Right atrium auricular region (tissue), 2 donors: ENCODE data around the gene SOWAHC. TPM values are rescaled to one million over a fixed set of nuclear protein-coding genes. Genes with fewer than 3 reads are reported as not detected.

Experiments
- DNase-seq: peaks from one replicate; pipeline ENCODE4 v3.0.0-alpha.2; 2019; ENCODE audit warnings: low spot score
- H3K27ac ChIP-seq, 2 donors: fragments of 200-600 bp; sonication (generic); 1 replicate in 1 of 2; 2 replicates in 1 of 2; pipeline ENCODE4 v1.5.1; 2016 to 2019
- H3K27me3 ChIP-seq, 2 donors: fragments of 200-600 bp; sonication (generic); one replicate each; pipeline versions ENCODE4 v1.5.1 to v1.6.0; 2017 to 2019
- H3K36me3 ChIP-seq: fragments of 200-600 bp; sonication (generic); one replicate; pipeline ENCODE4 v1.5.1; 2016
- H3K4me1 ChIP-seq, 2 donors: fragments of 200-600 bp; sonication (generic); one replicate each; pipeline versions ENCODE4 v1.5.1 to v1.6.0; 2017 to 2019
- H3K4me3 ChIP-seq, 2 donors: fragments of 200-600 bp; sonication (generic); 1 replicate in 1 of 2; 2 replicates in 1 of 2; pipeline ENCODE4 v1.5.1; 2017 to 2019; ENCODE audit warnings: mild to moderate bottlenecking in 1 of 2, moderate library complexity in 1 of 2
- H3K9me3 ChIP-seq, 2 donors: fragments of 200-600 bp; sonication (generic); one replicate each; pipeline ENCODE4 v1.5.1; 2019
- total RNA-seq, 2 donors: library from RNA; depleted of rRNA; stranded (reverse); fragments of >200 nt; gene quantifications; one replicate each; pipeline ENCODE4 v1.1.0, GENCODE V29; 2016
- TF ChIP-seq, protein P1 (sequence below), 2 donors: fragments of 200-600 bp; sonication (generic); IDR thresholded peaks; one replicate each; pipeline ENCODE4 v1.5.1; 2019; ENCODE audit warnings: antibody characterized with exemption in 2 of 2

Gene SOWAHC
- total RNA-seq, 2 donors from 2014 or later: 3.0 to 5.3 TPM

DNA sequence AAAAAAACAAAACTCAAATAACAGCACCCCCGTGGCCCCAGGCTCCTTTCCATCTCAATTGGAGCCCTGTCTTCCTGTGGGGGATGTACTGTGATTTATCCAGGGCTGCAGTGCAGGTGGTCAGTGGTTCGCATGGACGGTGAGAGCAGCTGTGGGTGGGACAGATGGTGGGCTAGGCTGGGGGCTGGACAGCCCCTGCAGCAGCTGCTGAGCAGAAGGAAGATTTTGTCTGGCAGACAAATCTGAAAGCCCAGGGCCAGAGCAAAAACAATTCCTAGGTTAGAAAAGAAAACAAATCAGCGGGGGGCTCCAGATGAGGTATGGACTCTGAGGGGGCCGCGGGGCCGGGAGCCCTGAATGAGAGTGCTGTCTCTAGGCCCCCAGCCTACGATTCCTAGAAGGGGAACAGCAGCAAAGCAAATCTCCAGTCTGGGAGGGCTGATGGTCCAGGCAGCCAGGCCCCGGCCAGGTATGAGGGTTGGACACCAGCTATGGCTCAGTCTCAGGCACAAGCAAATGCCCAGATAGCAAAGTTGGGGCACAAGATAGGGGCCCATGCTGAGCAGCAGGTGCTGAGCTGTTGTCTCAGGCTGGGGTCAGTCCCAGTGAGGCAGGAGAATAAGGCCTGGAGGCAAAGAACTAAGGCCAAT is 45.4 kb downstream of the SOWAHC start:
- Histone ChIP-seq H3K4me1 (peaks cover 0 to 14% of the 10 kb centered on the region in 2 donors), H3K36me3 (no peaks in the 10 kb centered on the region), H3K9me3 (no peaks in the 10 kb centered on the region), H3K27me3 (no peaks in the 10 kb centered on the region), H3K4me3 (no peak overlapping the region), H3K27ac (no peak overlapping the region)
- no peak for DNase-seq
- TF ChIP-seq, protein P1, sequence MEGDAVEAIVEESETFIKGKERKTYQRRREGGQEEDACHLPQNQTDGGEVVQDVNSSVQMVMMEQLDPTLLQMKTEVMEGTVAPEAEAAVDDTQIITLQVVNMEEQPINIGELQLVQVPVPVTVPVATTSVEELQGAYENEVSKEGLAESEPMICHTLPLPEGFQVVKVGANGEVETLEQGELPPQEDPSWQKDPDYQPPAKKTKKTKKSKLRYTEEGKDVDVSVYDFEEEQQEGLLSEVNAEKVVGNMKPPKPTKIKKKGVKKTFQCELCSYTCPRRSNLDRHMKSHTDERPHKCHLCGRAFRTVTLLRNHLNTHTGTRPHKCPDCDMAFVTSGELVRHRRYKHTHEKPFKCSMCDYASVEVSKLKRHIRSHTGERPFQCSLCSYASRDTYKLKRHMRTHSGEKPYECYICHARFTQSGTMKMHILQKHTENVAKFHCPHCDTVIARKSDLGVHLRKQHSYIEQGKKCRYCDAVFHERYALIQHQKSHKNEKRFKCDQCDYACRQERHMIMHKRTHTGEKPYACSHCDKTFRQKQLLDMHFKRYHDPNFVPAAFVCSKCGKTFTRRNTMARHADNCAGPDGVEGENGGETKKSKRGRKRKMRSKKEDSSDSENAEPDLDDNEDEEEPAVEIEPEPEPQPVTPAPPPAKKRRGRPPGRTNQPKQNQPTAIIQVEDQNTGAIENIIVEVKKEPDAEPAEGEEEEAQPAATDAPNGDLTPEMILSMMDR (IDR thresholded peaks at IDR 0.05): no peak

DNA sequence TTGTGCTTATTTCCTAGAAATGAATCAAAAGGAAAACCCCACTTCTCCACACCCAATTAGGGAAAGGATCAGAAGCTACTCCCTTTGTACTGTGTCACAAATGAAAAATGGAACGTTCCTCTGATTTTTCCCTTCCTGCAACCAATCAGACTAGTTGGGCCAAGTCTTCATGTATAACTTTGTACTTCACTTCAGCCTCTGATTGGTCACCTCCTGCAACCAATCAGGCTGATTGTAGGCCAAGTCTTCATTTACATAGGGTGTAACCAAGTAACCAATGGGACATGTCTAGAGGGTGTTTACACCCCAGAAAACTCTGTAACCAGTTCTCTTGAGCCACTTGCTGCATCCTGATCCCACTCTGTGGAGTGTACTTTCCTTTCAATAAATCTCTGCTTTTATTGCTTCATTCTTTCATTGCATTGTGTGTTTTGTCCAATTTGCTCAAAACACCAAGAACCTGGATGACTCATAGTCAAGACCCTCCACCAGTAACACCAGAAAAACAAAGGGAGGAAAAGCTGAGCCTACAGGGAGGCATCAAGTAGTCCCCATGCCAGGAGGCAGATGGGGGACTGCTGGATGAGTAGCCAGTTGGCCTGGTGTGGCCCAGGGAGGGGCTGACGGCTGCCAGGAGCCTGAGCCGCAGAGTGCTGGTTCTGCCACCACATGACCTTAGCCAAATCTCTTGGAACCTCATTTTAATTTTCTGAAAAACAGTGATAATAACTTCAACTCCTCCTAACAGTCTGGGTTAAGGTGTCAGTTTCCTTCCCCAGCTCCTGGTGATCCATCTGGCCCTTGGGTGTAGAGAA is 46.1 kb downstream of the SOWAHC start:
- peaks cover 0 to 14% of the 10 kb centered on the region in 2 donors for H3K4me1 ChIP-seq
- no peaks in the 10 kb centered on the region for H3K9me3 ChIP-seq
- H3K27ac ChIP-seq: no peak overlapping the region
- no peaks in the 10 kb centered on the region for H3K36me3 ChIP-seq
- H3K27me3 ChIP-seq: no peaks in the 10 kb centered on the region
- no peak for DNase-seq
- H3K4me3 ChIP-seq: no peak overlapping the region
- TF ChIP-seq, protein P1 (IDR thresholded peaks at IDR 0.05): no peak

DNA sequence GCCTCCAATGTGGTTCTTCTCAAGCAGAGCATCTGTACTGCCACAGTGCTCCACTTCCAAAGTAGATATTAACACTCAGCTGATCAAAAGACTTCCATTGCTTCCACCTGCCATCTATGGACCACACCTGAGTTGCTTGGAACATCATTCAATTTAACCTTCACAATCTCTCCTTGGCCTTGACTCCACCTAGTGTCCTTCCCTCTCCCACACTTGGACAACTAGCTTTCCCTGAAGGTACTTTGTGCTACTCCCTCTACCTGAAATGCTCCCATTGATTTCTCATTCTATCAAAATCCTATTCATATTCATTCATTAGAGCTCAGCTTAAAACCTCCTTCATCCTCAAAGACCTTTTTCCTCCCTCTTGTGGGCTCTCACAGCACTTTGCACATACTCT is 48.7 kb downstream of the SOWAHC start:
- H3K27ac ChIP-seq: no peak overlapping the region
- peaks cover 0 to 14% of the 10 kb centered on the region in 2 donors for H3K4me1 ChIP-seq
- H3K36me3 ChIP-seq: no peaks in the 10 kb centered on the region
- TF ChIP-seq, protein P1 (IDR thresholded peaks at IDR 0.05): no peak
- H3K4me3 ChIP-seq: no peak overlapping the region
- H3K27me3 ChIP-seq: no peaks in the 10 kb centered on the region
- no peak for DNase-seq
- no peaks in the 10 kb centered on the region for H3K9me3 ChIP-seq

DNA sequence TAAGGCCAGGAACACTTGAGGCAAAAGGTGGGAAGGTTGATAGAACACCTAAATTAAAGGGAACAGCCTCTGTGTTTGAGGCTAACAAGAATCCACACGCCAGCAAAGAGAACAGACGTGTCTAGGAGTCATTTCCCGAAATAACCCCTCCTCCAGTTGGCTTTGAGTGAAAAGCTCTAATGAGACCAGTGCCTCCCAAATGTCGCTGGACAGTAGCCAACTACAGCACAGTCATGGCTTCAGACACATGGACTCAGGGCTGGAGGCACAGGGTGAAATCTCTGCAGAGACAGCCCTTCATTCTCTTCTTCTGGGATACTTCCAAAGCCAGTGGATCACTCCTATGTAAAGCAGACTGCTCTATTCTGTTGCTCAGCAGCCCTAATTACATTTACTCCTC is 49.6 kb downstream of the SOWAHC start:
- peaks cover 0 to 14% of the 10 kb centered on the region in 2 donors for H3K4me1 ChIP-seq
- no peak overlapping the region for H3K27ac ChIP-seq
- TF ChIP-seq, protein P1 (IDR thresholded peaks at IDR 0.05): no peak
- no peak overlapping the region for H3K4me3 ChIP-seq
- no peaks in the 10 kb centered on the region for H3K9me3 ChIP-seq
- H3K27me3 ChIP-seq: no peaks in the 10 kb centered on the region
- DNase-seq: peak; percentile 77
- H3K36me3 ChIP-seq: no peaks in the 10 kb centered on the region

DNA sequence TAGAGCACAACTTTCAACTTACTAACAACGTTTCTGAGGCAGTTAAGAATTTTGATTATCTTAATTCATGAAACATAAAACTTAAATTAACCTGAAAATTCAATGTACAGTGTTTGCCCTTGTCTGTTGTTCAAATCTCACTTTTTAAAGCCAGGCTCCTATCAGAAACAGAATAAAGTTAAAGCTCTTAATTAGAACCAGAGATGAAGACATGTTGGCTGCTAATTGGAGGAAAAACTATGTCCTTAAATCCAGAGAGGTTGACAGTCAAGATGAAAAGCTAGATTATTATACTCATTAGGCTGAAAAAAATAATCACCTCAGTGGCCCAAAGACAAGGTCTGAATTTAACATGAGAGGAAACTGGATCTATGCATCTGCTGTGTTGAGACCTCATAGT is 52.3 kb downstream of the SOWAHC start:
- Histone ChIP-seq H3K9me3 (no peaks in the 10 kb centered on the region), H3K27ac (no peak overlapping the region), H3K36me3 (no peaks in the 10 kb centered on the region), H3K4me3 (no peak overlapping the region), H3K27me3 (no peaks in the 10 kb centered on the region), H3K4me1 (peaks cover 0 to 14% of the 10 kb centered on the region in 2 donors)
- TF ChIP-seq, protein P1 (IDR thresholded peaks at IDR 0.05): no peak
- DNase-seq: no peak

Other genes starting within 250 kb of the SOWAHC start
- 10 to 100 TPM; 47.0 to 61.7 TPM for gene SEPTIN10, start 398 bp upstream of the SOWAHC start, total RNA-seq
- 10 to 100 TPM; 11.3 to 14.9 TPM for gene RGPD5, start 179.9 kb downstream of the SOWAHC start, total RNA-seq